ENCODE data around the gene CD38. TPM values are rescaled to one million over a fixed set of nuclear protein-coding genes. Genes with fewer than 3 reads are reported as not detected.

The CD38 gene
- total RNA-seq, 6 experiments from 2014 or later, result 0.74 to 8.4 (median 3.3) TPM

- Histone ChIP-seq H3K4me1 (no peaks in the 10 kb centered on the region), H3K36me3 (no peaks in the 10 kb centered on the region), H3K9me3 (no peaks in the 10 kb centered on the region), H3K4me3 (no peak overlapping the region), H3K27ac (no peak overlapping the region), H3K27me3 (no peaks in the 10 kb centered on the region)
- TF ChIP-seq, protein P1, sequence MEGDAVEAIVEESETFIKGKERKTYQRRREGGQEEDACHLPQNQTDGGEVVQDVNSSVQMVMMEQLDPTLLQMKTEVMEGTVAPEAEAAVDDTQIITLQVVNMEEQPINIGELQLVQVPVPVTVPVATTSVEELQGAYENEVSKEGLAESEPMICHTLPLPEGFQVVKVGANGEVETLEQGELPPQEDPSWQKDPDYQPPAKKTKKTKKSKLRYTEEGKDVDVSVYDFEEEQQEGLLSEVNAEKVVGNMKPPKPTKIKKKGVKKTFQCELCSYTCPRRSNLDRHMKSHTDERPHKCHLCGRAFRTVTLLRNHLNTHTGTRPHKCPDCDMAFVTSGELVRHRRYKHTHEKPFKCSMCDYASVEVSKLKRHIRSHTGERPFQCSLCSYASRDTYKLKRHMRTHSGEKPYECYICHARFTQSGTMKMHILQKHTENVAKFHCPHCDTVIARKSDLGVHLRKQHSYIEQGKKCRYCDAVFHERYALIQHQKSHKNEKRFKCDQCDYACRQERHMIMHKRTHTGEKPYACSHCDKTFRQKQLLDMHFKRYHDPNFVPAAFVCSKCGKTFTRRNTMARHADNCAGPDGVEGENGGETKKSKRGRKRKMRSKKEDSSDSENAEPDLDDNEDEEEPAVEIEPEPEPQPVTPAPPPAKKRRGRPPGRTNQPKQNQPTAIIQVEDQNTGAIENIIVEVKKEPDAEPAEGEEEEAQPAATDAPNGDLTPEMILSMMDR (IDR thresholded peaks at IDR 0.05), result no peak
- no peak for TF ChIP-seq POLR2A (IDR thresholded peaks at IDR 0.05)
- WGBS (ENCODE audit: insufficient coverage, low coverage, low lambda C conversion rate, missing lambda C conversion rate), result 44% methylated on average over 4 of the region's 5 CpGs
- no peak for DNase-seq
- no peak for ATAC-seq
- intact Hi-C loops (cut with DNase I), result no loop called here
Observed at GRCh38 chr4:15875663-15876460, 97.7 kb downstream of the CD38 start.

DNA sequence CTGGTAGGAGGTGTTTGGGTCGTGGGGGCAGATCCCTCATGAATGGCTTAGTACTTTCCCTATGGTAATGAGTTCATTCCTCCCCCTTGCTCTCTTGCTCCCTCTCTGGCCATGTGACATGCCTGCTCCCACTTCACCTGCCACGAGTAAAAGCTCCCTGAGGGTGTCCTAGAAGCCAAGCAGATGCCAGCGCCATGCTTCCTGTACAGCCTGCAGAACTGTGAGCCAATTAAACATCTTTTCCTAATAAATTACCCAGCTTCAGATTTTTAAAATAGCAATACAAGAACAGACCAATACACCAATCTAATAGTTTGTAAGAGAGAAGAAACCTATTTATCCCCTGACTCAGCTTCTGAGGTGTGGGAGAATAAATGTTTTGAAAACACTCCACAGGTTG lies 99.9 kb downstream of the CD38 start:
- WGBS (ENCODE audit: insufficient coverage, low coverage, low lambda C conversion rate, missing lambda C conversion rate), result 92% methylated on average over 2 of the region's 3 CpGs
- ATAC-seq (no peak), DNase-seq (no peak)
- TF ChIP-seq, protein P1 (IDR thresholded peaks at IDR 0.05), result no peak
- TF ChIP-seq POLR2A (IDR thresholded peaks at IDR 0.05), result no peak
- Histone ChIP-seq H3K36me3 (no peaks in the 10 kb centered on the region), H3K4me1 (no peaks in the 10 kb centered on the region), H3K9me3 (no peaks in the 10 kb centered on the region), H3K27ac (no peak overlapping the region), H3K4me3 (no peak overlapping the region), H3K27me3 (no peaks in the 10 kb centered on the region)
- intact Hi-C loops (cut with DNase I), result no loop called here

DNA sequence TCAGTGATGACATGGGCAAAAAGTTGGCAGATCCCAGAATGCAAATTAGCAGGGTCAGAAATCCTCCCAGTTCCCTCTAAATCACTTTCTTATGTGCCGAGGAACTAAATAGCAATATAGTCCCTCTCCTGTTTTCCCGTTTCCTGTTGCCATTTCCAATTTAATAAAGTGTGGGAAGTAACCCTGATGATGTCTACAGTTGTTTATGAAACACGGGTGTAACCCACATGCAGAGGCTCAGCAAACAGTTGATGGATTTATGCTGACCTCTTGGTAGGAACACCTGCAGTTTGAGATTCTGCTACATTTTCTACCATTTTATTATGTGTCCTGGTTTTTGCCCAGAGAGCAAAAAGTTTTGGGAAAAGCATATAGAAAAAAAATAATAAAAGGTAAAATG lies 103.7 kb downstream of the CD38 start:
- no peaks in the 10 kb centered on the region for H3K36me3 ChIP-seq
- no peak for TF ChIP-seq POLR2A (IDR thresholded peaks at IDR 0.05)
- TF ChIP-seq, protein P1 (IDR thresholded peaks at IDR 0.05), result no peak
- no peaks in the 10 kb centered on the region for H3K4me1 ChIP-seq
- no peak overlapping the region for H3K27ac ChIP-seq
- no peak for DNase-seq
- intact Hi-C loops (cut with DNase I), result loop anchor here (10.0 kb wide), 1 partner anchor 73 kb away; no protein-coding TSS in a partner anchor
- H3K27me3 ChIP-seq, result no peaks in the 10 kb centered on the region
- no peaks in the 10 kb centered on the region for H3K9me3 ChIP-seq
- WGBS (ENCODE audit: insufficient coverage, low coverage, low lambda C conversion rate, missing lambda C conversion rate), result 37% methylated on average over 3 of the region's 3 CpGs
- no peak overlapping the region for H3K4me3 ChIP-seq
- no peak for ATAC-seq

GRCh38 chr4:15882675-15883086 lies 104.6 kb downstream of the CD38 start:
- peak in 2 of 3 donors; percentile 28 to 62 for DNase-seq

More at GRCh38 chr4:15882675-15883086, 104.6 kb downstream of the CD38 start:
- no peak overlapping the region for H3K4me3 ChIP-seq
- 83% methylated on average over 1 of the region's 1 CpG for WGBS (ENCODE audit: insufficient coverage, low coverage, low lambda C conversion rate, missing lambda C conversion rate)
- TF ChIP-seq POLR2A (IDR thresholded peaks at IDR 0.05), result no peak
- TF ChIP-seq, protein P1 (IDR thresholded peaks at IDR 0.05), result peak; percentile 86 to 92 (median 90)
- H3K27me3 ChIP-seq, result no peaks in the 10 kb centered on the region
- no peaks in the 10 kb centered on the region for H3K36me3 ChIP-seq
- intact Hi-C loops (cut with DNase I), result loop anchor here (10.0 kb wide), 1 partner anchor 72 kb away; no protein-coding TSS in a partner anchor
- no peaks in the 10 kb centered on the region for H3K4me1 ChIP-seq
- H3K27ac ChIP-seq, result no peak overlapping the region
- no peaks in the 10 kb centered on the region for H3K9me3 ChIP-seq
- ATAC-seq, result peak; percentile 97 to 98 (median 98)
